ENCODE data around the gene PNPLA7.

- no peak for TF ChIP-seq POLR2AphosphoS5 (IDR thresholded peaks at IDR 0.05; ENCODE audit: low read depth, low read length)
- TF ChIP-seq CTCF (IDR thresholded peaks at IDR 0.05) = no peak
- TF ChIP-seq SIN3A (IDR thresholded peaks at IDR 0.05; ENCODE audit: borderline replicate concordance, insufficient read depth, low read depth, low read length) = no peak
- TF ChIP-seq TCF7L2 (IDR thresholded peaks at IDR 0.05; ENCODE audit: low read depth, low read length) = no peak
- no peak for TF ChIP-seq REST (IDR thresholded peaks at IDR 0.05; ENCODE audit: insufficient read depth in 1 of 2, low read depth in 2 of 2, low read length in 1 of 2)
These were observed 122.5 kb downstream of the PNPLA7 start for GRCh38 chr9:137427454-137428310.

All from Panc1 (cell line).